IMR-90 (cell line): ENCODE data around the gene HSP90AB1. TPM values are rescaled to one million over a fixed set of nuclear protein-coding genes. Genes with fewer than 3 reads are reported as not detected.

Experiments used
- ATAC-seq: fragments of 200-7000 bp; cut with Tn5 transposase; 2 replicates; pipeline ENCODE4 v1.9.1; 2020; ENCODE audit warnings: low read depth, mild to moderate bottlenecking, moderate library complexity
- BruUV-seq: library from RNA; stranded (reverse); fragments of 400-500 nt; replicated peaks from 2 replicates; lab custom pipeline; 2021; lab: Mats Ljungman, UMichigan
- CTCF ChIA-PET: fragments of 300-600 bp; formaldehyde crosslinking; extraction: SDS; loops from one replicate; lab custom pipeline; 2021; ENCODE audit warnings: antibody characterized with exemption; lab: Yijun Ruan, JAX
- POLR2A ChIA-PET: fragments of 300-600 bp; sonication (Branson Sonifier 250); formaldehyde crosslinking; loops from one replicate; lab custom pipeline; 2022; ENCODE audit warnings: antibody characterized with exemption; ENCODE audit not compliant: unreplicated experiment; lab: Charles Lee
- DNase-seq: peaks from one replicate; pipeline ENCODE4 v3.0.0; 2013
- H2AFZ ChIP-seq: replicated peaks from 2 replicates; pipeline ENCODE3; 2013; ENCODE audit warnings: low read length, mild to moderate bottlenecking; ENCODE audit not compliant: poor library complexity
- H2AK5ac ChIP-seq: 2 replicates; pipeline ENCODE4 v1.6.1; 2013; ENCODE audit warnings: low read depth, low read length, inconsistent platforms
- H2AK9ac ChIP-seq: replicated peaks from 2 replicates; pipeline ENCODE3; 2013; ENCODE audit warnings: mild to moderate bottlenecking, low read depth, low read length, moderate library complexity; ENCODE audit not compliant: poor library complexity
- H2BK120ac ChIP-seq: 2 replicates; pipeline ENCODE4 v1.6.1; 2013; ENCODE audit warnings: low read depth, low read length, inconsistent platforms
- H2BK15ac ChIP-seq: 3 replicates; pipeline ENCODE4 v1.6.1; 2013; ENCODE audit warnings: low read depth, low read length, inconsistent platforms
- H2BK20ac ChIP-seq: 2 replicates; pipeline ENCODE4 v1.6.1; 2013; ENCODE audit warnings: low read depth, mild to moderate bottlenecking, inconsistent platforms, low read length, moderate library complexity
- H2BK5ac ChIP-seq: 2 replicates; pipeline ENCODE4 v1.6.1; 2013; ENCODE audit warnings: mild to moderate bottlenecking, low read depth, low read length, inconsistent platforms; ENCODE audit not compliant: poor library complexity, severe bottlenecking
- H3K14ac ChIP-seq: replicated peaks from 2 replicates; pipeline ENCODE4 v1.6.1; 2013; ENCODE audit warnings: low read depth, low read length, inconsistent platforms
- H3K18ac ChIP-seq: 2 replicates; pipeline ENCODE4 v1.6.1; 2013; ENCODE audit warnings: low read depth, low read length, control low read depth
- H3K23ac ChIP-seq: 2 replicates; pipeline ENCODE4 v1.6.1; 2013; ENCODE audit warnings: low read depth, low read length, inconsistent platforms
- H3K27ac ChIP-seq: 2 replicates; pipeline ENCODE4 v1.5.1; 2013; ENCODE audit warnings: mild to moderate bottlenecking, control low read depth, low read length; ENCODE audit not compliant: insufficient read depth
- H3K27me3 ChIP-seq: 2 replicates; pipeline ENCODE4 v1.6.1; 2013; ENCODE audit warnings: low read length; ENCODE audit not compliant: control insufficient read depth, insufficient read depth
- H3K36me3 ChIP-seq: 2 replicates; pipeline ENCODE4 v1.6.1; 2013; ENCODE audit warnings: low read length, mixed read lengths; ENCODE audit not compliant: control insufficient read depth, insufficient read depth
- H3K4ac ChIP-seq: 2 replicates; pipeline ENCODE4 v1.6.1; 2013; ENCODE audit warnings: low read depth, low read length, inconsistent platforms
- H3K4me1 ChIP-seq: 2 replicates; pipeline ENCODE4 v1.6.1; 2013; ENCODE audit warnings: low read length, mixed read lengths; ENCODE audit not compliant: control insufficient read depth, insufficient read depth
- H3K4me2 ChIP-seq: 2 replicates; pipeline ENCODE4 v1.6.1; 2013; ENCODE audit warnings: low read depth, mild to moderate bottlenecking, control low read depth, low read length, moderate library complexity
- H3K4me3 ChIP-seq: 2 replicates; pipeline ENCODE4 v1.5.1; 2013; ENCODE audit warnings: low read depth, mild to moderate bottlenecking, control low read depth, low read length, moderate library complexity; ENCODE audit not compliant: insufficient read depth
- H3K56ac ChIP-seq: 2 replicates; pipeline ENCODE4 v1.6.1; 2013; ENCODE audit warnings: low read length, inconsistent platforms; ENCODE audit not compliant: insufficient read depth; ENCODE audit errors: extremely low read depth
- H3K79me1 ChIP-seq, 2 experiments: 2 replicates each; pipeline ENCODE4 v1.6.1; 2013; ENCODE audit warnings: low read length in 2 of 2, inconsistent platforms in 1 of 2, low read depth in 1 of 2
- H3K9ac ChIP-seq: 2 replicates; pipeline ENCODE4 v1.6.1; 2013; ENCODE audit warnings: low read depth, low read length, control low read depth
- H3K9me1 ChIP-seq: 2 replicates; pipeline ENCODE4 v1.6.1; 2013; ENCODE audit warnings: low read length, inconsistent platforms; ENCODE audit not compliant: insufficient read depth
- H3K9me3 ChIP-seq: 2 replicates; pipeline ENCODE4 v1.6.1; 2013; ENCODE audit warnings: low read length; ENCODE audit not compliant: control insufficient read depth, insufficient read depth
- H4K20me1 ChIP-seq: 2 replicates; pipeline ENCODE4 v1.6.1; 2013; ENCODE audit warnings: low read length, inconsistent platforms; ENCODE audit not compliant: insufficient read depth
- H4K5ac ChIP-seq: 2 replicates; pipeline ENCODE4 v1.6.1; 2013; ENCODE audit warnings: mild to moderate bottlenecking, low read depth, low read length, control low read depth
- H4K8ac ChIP-seq, 2 experiments: 2 replicates each; pipeline ENCODE4 v1.6.1; 2013; ENCODE audit warnings: low read depth in 2 of 2, low read length in 2 of 2, control low read depth in 1 of 2, inconsistent platforms in 1 of 2
- H4K91ac ChIP-seq: 2 replicates; pipeline ENCODE4 v1.6.1; 2013; ENCODE audit warnings: low read depth, low read length, inconsistent platforms; ENCODE audit not compliant: insufficient read depth
- BHLHE40 ChIP-seq: fragments of 150-350 bp; IDR thresholded peaks from 2 replicates; pipeline ENCODE4 v1.6.1; 2016; ENCODE audit warnings: mild to moderate bottlenecking, low read depth, low read length
- MAFK ChIP-seq: IDR thresholded peaks from 2 replicates; pipeline ENCODE4 v1.6.1; 2012; ENCODE audit warnings: low read depth, low read length, improper control_type of control experiment
- MXI1 ChIP-seq: IDR thresholded peaks from 2 replicates; pipeline ENCODE4 v1.6.1; 2012; ENCODE audit warnings: low read depth, mild to moderate bottlenecking, low read length, moderate library complexity, borderline replicate concordance
- NFE2L2 ChIP-seq: fragments of 150-350 bp; IDR thresholded peaks from 2 replicates; pipeline ENCODE4 v1.6.1; 2016; ENCODE audit warnings: low read depth, mild to moderate bottlenecking, low read length
- POLR2A ChIP-seq: IDR thresholded peaks from 2 replicates; pipeline ENCODE4 v1.6.1; 2012; ENCODE audit warnings: mild to moderate bottlenecking, low read depth, low read length
- RAD21 ChIP-seq: IDR thresholded peaks from 2 replicates; pipeline ENCODE4 v1.6.1; 2012; ENCODE audit warnings: low read length, improper control_type of control experiment
- RCOR1 ChIP-seq: IDR thresholded peaks from 2 replicates; pipeline ENCODE4 v1.6.1; 2012; ENCODE audit warnings: mild to moderate bottlenecking, low read length, improper control_type of control experiment; ENCODE audit not compliant: insufficient replicate concordance
- SMC3 ChIP-seq: fragments of 150-350 bp; IDR thresholded peaks from 2 replicates; pipeline ENCODE4 v1.6.1; 2016; ENCODE audit warnings: low read depth, mild to moderate bottlenecking, antibody characterized with exemption, low read length, moderate library complexity
- WGBS, 2 experiments: methylation state at CpG; one replicate each; pipeline versions ENCODE4 v1.1.5 to v1.1.7; 2013; ENCODE audit warnings: missing lambda C conversion rate in 2 of 2; ENCODE audit not compliant: insufficient read length in 1 of 2; ENCODE audit errors: extremely low coverage in 2 of 2; 5-methylcytosine and 5-hydroxymethylcytosine counted together
- dilution Hi-C: fragments of 300-500 bp; cut with HindIII; formaldehyde crosslinking; loops from one replicate; pipeline ENCODE4 v1.14.3; 2018; ENCODE audit warnings: low sequenced_read_pairs; ENCODE audit not compliant: unreplicated experiment
- in situ Hi-C: fragments of 300-500 bp; cut with MboI; formaldehyde crosslinking; loops from 3 replicates; pipeline ENCODE4 v1.14.3; 2019; ENCODE audit warnings: low sequenced_read_pairs, inconsistent platforms, mixed read lengths
- intact Hi-C: fragments of 100-400 bp; cut with micrococcal nuclease; formaldehyde crosslinking; loops from 2 replicates; pipeline ENCODE4 v1.10.0; 2022
- polyA plus RNA-seq, 3 experiments: library from polyadenylated mRNA; depleted of rRNA; stranded (reverse); fragments of >200 nt; gene quantifications; 2 replicates each; pipeline ENCODE4 v1.2.3, GENCODE V29; 2012; ENCODE audit warnings: low replicate concordance in 1 of 3
- total RNA-seq: library from RNA; depleted of rRNA; stranded (reverse); fragments of >200 nt; gene quantifications from 2 replicates; pipeline ENCODE4 v1.2.3, GENCODE V29; 2012
- TF ChIP-seq, protein P1 (sequence below): conservative IDR thresholded peaks from 2 replicates; pipeline ENCODE4 v1.5.1; 2012; ENCODE audit warnings: mild to moderate bottlenecking, low read depth, low read length, improper control_type of control experiment
- TF ChIP-seq, protein P2 (sequence below): fragments of 150-350 bp; IDR thresholded peaks from 2 replicates; pipeline ENCODE4 v1.6.1; 2017; ENCODE audit warnings: mild to moderate bottlenecking, antibody characterized with exemption, low read length, low read depth

The HSP90AB1 gene
- total and polyA plus RNA-seq, 2 of the 4 experiments (the other 2 are of a cell fraction) = 887 to 1,307 TPM

- TF ChIP-seq MXI1 = peak; percentile 89; the same call in 1 of the 2 replicates
- peak; percentile 69; the same call in 1 of the 2 replicates for TF ChIP-seq BHLHE40
- TF ChIP-seq POLR2A = no peak
These were observed 23.4 kb upstream of the HSP90AB1 start, which contains the start of gene SLC29A1 (continued) for GRCh38 chr6:44223319-44224028.

- H2BK120ac ChIP-seq = no peak overlapping the region
- peak overlapping the region; percentile 90 for H3K4me2 ChIP-seq
- H4K5ac ChIP-seq = no peak overlapping the region
- 60% methylated on average over 2 of the region's 18 CpGs; no CpG with 5 or more reads in 1 of the 2 experiments for WGBS, 2 experiments
- in situ Hi-C loops (no loop called here), intact Hi-C loops (no loop called here), dilution Hi-C loops (no loop called here)
- peak overlapping the region; percentile 18; the same call in 1 of the 2 replicates for H3K9ac ChIP-seq
- H3K9me3 ChIP-seq = no peaks in the 10 kb centered on the region
- H3K79me1 ChIP-seq = peaks cover 0 to 8% of the 10 kb centered on the region in 2 experiments; a peak in 1 of 4 replicates
- H3K27me3 ChIP-seq = no peaks in the 10 kb centered on the region
- H4K20me1 ChIP-seq = no peaks in the 10 kb centered on the region
- H2BK20ac ChIP-seq = no peak overlapping the region
- POLR2A ChIA-PET = no interaction called here
- H2BK15ac ChIP-seq = no peak overlapping the region
- no TSS peak for BruUV-seq
- H3K23ac ChIP-seq = peak overlapping the region; percentile 65; the same call in 1 of the 2 replicates
- peak overlapping the region; percentile 73 for H3K4me3 ChIP-seq
- H4K8ac ChIP-seq = no peak overlapping the region
- no peak overlapping the region for H3K18ac ChIP-seq
- ATAC-seq = peak; percentile 4; the same call in 1 of the 2 replicates
- no peak overlapping the region for H3K14ac ChIP-seq
- no peak overlapping the region for H2BK5ac ChIP-seq
- CTCF ChIA-PET = interaction anchor here (0.6 to 4.1 kb wide), 3 partner anchors 10 to 51 kb away, joined by 3 to 20 read pairs (median 3); no protein-coding TSS in a partner anchor
- H3K4me1 ChIP-seq = peaks cover 16% of the 10 kb centered on the region
- no peak overlapping the region for H2AK5ac ChIP-seq
- H3K56ac ChIP-seq = no peak overlapping the region
- no peak overlapping the region for H3K4ac ChIP-seq
- H3K9me1 ChIP-seq = peaks cover 4% of the 10 kb centered on the region; the same call in 1 of the 2 replicates
- no peak overlapping the region for H4K91ac ChIP-seq
- H3K27ac ChIP-seq = no peak overlapping the region; the same call in 1 of the 2 replicates
- H2AK9ac ChIP-seq = peak overlapping the region; percentile 60
- peak; percentile 8 for DNase-seq
- peak overlapping the region; percentile 89 for H2AFZ ChIP-seq
- no peaks in the 10 kb centered on the region for H3K36me3 ChIP-seq
- TF ChIP-seq RCOR1 = no peak
- no peak for TF ChIP-seq SMC3
- TF ChIP-seq BHLHE40 = no peak
- no peak for TF ChIP-seq MAFK
- TF ChIP-seq, protein P1, sequence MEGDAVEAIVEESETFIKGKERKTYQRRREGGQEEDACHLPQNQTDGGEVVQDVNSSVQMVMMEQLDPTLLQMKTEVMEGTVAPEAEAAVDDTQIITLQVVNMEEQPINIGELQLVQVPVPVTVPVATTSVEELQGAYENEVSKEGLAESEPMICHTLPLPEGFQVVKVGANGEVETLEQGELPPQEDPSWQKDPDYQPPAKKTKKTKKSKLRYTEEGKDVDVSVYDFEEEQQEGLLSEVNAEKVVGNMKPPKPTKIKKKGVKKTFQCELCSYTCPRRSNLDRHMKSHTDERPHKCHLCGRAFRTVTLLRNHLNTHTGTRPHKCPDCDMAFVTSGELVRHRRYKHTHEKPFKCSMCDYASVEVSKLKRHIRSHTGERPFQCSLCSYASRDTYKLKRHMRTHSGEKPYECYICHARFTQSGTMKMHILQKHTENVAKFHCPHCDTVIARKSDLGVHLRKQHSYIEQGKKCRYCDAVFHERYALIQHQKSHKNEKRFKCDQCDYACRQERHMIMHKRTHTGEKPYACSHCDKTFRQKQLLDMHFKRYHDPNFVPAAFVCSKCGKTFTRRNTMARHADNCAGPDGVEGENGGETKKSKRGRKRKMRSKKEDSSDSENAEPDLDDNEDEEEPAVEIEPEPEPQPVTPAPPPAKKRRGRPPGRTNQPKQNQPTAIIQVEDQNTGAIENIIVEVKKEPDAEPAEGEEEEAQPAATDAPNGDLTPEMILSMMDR = no peak
- TF ChIP-seq NFE2L2 = no peak
- TF ChIP-seq RAD21 = no peak
- TF ChIP-seq, protein P2, sequence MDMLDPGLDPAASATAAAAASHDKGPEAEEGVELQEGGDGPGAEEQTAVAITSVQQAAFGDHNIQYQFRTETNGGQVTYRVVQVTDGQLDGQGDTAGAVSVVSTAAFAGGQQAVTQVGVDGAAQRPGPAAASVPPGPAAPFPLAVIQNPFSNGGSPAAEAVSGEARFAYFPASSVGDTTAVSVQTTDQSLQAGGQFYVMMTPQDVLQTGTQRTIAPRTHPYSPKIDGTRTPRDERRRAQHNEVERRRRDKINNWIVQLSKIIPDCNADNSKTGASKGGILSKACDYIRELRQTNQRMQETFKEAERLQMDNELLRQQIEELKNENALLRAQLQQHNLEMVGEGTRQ = no peak
- no peak for TF ChIP-seq MXI1
These were observed 22.6 kb upstream of the HSP90AB1 start for GRCh38 chr6:44224029-44224964.
